NCI-H146 treated with DMSO at 0.1 percent for 48 hours (cell line): ENCODE results near the gene HMX1.

ENCODE experiments used
- DNase-seq: peaks from one replicate; lab custom pipeline; 2025; ENCODE audit not compliant: unreplicated experiment; lab: John Stamatoyannopoulos, UW

HMX1 gene

DNA sequence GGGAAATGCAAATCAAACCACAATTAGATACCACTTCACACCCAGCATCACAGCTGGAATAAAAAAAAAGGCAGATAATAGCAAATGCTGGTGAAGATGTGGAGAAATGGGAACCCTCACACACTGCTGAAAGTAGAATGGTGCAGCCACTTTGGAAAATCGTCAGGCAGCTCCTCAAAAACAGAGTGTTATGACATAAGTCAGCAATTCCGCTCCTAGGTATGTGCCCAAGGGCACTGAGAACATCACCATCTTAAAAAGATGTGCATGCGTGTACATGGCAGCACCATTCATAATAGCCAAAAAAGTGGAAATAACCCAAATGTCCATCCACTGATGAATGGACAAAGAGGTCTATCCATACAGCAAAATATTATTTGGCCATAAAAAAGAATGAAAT is 28.0 kb downstream of the HMX1 start:
- DNase-seq = no peak

GRCh38 chr4:8842614-8843013 is 29.0 kb downstream of the HMX1 start:
- no peak for DNase-seq

DNA sequence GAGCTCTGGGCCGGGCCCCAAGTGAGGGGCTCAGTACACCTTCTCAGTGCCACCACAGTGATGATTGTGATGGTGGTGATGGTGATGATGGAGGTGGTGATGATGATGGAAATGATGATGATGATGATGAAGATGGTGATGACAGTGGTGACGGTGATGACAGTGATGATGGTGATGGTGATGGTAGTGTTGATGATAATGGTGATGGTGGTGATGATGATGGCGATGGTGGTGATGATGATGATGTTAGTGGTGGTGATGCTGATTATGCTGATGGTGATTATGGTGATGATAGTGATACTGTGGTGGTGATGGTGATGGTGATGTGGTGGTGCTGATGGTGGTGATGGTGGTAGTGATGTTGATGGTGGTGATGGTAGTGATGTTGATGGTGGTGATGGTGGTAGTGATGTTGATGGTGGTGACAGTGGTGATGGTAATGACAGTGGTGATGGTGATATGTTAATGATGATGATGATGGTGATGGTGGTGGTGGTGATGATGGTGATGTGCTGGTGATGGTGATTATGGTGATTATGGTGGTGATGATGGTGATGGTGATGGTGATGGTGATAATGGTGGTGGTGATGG is 29.9 kb downstream of the HMX1 start:
- DNase-seq = no peak

GRCh38 chr4:8840816-8841455 is 30.7 kb downstream of the HMX1 start:
- DNase-seq = no peak

- DNase-seq = no peak
Measured at GRCh38 chr4:8840006-8840793, 31.4 kb downstream of the HMX1 start.

GRCh38 chr4:8838961-8839431 is 32.6 kb downstream of the HMX1 start:
- no peak for DNase-seq

DNA sequence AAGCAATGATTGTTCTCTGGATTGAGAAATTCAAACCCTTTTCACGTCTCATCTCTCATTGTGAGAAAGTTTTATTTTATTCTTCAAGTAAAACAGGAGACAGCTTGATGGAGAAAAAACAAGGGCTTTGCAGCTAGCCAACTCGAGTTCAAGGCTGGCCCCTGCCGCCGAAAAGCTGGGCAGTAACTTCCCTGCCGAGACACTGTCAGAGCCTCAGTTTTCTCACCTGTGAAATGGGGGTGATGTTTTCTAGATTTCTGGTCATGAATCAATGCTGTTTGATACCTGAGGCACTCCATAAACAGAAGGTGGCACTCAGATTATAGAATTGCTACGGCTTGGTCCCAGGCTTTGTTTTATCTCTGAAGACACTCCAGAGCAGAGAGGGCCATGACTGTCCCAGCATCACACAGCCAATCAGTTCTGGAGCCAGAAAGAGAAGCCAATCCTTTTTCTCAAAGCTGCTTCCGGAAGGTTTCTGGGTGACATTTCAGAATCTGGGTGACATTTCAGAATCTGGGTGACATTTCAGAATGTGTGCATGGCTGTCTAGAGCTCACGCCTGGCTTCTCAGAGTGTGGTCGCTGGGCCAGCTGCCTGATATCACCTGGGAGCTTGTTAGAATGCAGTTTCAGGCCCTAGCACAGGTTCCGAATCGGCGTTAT is 33.2 kb downstream of the HMX1 start:
- no peak for DNase-seq

DNA sequence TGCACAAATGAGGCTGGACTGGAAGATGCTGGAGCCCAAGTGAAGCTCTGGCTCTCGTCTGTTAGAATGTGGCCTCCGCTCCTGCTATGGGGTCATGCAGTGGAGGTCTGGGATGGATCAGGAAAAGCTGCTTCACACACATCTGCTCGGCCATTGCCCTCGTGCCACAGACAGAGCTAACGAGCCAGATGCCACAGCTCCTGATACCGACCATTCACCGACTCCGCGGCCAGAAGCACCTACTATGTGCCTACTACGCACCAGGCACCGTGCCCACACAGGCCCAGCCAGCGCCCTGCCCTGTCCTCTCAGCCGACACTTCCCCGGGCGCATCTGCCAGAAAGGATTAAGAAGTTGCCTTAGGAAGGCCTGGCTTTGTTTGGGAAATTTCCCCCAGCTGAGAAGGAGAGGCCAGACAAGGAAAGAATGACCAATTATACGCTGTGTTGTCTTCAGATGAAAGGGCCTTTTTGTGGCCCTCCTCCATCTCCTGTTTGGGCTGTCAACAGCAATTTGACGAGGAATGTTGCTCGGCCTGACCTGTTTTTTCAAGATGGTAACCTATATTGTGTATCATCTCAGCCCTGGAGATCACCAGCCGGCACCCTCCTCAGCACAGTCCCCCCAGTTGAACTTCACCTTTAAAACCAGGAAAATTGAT is 34.3 kb downstream of the HMX1 start:
- no peak for DNase-seq

DNA sequence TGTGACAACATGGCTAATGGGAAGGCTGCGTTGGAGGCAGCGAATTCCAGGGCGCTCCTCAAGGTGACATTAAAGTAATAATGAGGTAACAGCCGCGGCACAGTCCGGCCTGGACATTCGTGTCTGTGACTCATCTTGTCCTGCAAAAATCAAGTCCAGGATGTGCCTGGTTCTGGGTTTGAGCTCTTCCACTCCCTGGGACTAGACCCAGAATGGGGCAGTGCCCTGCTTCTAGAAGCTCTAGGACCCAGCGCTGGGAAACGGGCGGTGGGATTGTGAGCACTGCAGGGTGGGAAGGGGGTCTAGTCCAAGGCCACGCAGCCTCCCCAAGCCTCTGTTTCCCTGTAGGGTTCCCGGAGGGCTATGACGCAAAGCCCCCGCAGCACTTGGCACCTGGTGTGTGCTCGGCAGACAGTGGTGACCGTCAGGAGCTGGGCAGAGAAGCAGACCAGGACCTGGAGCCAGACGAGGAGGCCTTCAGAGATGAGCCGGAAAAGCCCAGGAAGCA is 34.9 kb downstream of the HMX1 start:
- no peak for DNase-seq

DNA sequence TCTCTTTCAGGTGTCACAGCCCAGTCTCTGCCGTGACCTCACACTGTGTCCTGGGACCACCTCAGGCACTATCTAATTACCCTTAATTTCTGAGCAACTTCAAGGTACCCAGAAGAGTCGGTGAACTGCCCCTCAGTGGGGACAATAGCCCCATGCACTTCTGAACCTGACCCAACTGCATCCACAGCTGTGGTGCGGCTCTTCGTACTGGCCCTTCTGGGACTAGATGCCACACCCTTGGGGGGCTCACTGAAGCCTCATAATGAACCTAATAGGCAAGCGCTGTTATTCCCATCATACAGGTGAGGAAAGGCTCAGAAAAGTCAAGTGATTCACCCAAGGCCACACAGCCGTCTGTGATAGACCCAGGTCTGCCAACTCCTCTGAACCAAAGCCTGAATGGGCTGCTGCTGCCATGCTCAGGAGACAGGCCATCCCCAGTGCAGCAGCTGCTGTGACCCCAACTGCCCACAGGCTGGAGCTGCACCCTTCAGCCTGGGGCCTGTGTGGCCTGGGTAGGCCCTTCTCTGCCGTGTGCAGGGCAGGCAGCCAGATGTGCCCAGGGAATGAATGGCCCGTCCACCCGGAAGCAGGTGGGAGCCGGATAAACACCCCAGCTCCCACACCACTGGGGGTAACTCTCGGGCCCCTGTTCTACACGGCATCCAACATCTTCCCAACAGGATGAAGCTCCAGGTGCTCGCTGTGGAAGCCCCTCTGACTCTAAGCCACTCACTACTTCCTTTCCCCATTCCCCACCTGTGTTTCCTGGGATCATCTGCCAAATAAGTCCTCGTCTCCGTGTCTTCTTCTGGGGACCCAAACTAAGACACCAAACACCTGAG is 35.9 kb downstream of the HMX1 start:
- DNase-seq = no peak

DNA sequence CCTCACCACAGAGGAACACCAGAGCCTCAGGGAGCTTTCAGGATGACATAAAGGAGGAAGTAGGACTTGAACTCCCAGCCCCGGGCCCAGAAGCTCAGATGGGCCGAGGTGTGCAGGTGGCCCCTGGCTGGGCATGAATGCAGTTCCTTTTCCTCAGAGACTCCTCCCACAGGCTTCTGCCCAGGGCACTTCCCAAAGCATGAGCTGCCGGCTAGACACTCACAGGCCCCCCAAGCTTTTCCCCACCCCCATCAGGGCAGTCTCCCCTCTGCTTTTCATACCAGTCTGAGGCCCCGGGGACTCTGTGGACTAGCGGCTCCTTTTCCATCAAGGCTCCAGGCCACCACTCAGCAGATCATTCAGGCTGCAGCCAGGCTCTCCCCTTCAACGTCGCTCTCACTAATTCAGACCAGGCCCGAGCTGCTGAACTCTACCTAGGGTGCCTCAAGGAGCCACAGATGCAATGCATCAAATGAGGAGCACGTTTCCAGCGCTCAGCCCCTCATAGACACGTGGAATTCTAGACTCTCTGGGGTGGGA is 36.9 kb downstream of the HMX1 start:
- no peak for DNase-seq

GRCh38 chr4:8832113-8832915 is 39.3 kb downstream of the HMX1 start:
- no peak for DNase-seq

GRCh38 chr4:8831221-8832112 is 40.2 kb downstream of the HMX1 start:
- DNase-seq = no peak

DNA sequence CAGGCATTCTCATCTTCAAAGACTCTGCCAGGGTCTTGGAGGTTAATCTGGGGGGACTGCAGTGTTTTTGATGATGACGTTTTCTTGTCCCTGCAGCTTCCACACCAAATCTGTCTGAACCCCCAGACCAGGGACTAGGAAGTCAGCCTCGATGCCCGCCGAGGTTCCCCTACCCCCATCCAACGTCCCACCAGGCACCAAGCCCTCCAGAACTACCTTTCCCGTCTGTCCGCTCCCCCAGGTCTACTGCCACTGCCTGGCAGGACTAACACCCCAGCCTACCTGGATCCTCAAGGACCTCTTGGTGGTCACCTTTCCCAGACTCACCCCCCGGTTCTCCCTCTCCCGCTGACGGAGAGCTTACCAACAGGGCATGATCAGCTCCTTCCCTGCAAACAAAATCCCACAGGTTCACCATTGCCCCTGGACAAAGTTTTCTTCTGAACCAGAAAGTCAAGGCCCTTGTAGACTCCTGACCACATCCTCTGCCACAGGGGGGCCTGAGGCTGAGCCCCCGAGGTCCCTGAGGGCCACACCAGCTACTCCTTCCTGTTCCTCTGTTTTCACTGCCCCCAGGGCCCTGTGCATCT is 40.9 kb downstream of the HMX1 start:
- DNase-seq = no peak

DNA sequence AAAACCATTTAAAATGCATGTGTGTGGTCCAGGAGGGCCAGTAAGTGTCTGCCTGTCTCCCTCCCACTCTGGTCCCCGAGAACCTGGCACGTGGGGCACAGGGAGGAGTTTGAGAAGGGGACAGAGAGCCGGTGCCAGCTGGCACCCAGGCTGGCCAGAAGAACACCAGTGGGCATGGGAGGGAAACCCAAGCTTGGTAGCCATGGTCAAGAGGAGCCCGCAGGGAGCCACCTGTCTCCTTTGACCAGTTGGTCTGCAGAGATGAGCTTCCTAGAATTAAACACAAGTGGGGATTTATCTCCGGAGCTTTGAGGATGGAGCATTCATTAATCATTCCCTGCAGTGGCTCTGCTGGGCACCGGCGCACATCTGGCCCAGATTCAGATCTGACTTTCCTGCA is 41.6 kb downstream of the HMX1 start:
- DNase-seq = no peak

- no peak for DNase-seq
Measured at GRCh38 chr4:8829584-8829983, 42.1 kb downstream of the HMX1 start.

- no peak for DNase-seq
Measured at GRCh38 chr4:8828869-8829268, 42.8 kb downstream of the HMX1 start.
